Endothelial cell of hepatic sinusoid (primary cell): ENCODE measurements around the gene GADD45A.
"Not testable (repeated sequence)": the region's sequence is repeated elsewhere in the genome, so short reads cannot be mapped to it uniquely, and the experiment has no call there.

ENCODE experiments used
- in situ Hi-C: cut with HindIII; loops from 2 replicates; pipeline ENCODE4 v1.10.0; 2017; ENCODE audit warnings: low sequenced_read_pairs

Gene GADD45A, protein sequence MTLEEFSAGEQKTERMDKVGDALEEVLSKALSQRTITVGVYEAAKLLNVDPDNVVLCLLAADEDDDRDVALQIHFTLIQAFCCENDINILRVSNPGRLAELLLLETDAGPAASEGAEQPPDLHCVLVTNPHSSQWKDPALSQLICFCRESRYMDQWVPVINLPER

DNA sequence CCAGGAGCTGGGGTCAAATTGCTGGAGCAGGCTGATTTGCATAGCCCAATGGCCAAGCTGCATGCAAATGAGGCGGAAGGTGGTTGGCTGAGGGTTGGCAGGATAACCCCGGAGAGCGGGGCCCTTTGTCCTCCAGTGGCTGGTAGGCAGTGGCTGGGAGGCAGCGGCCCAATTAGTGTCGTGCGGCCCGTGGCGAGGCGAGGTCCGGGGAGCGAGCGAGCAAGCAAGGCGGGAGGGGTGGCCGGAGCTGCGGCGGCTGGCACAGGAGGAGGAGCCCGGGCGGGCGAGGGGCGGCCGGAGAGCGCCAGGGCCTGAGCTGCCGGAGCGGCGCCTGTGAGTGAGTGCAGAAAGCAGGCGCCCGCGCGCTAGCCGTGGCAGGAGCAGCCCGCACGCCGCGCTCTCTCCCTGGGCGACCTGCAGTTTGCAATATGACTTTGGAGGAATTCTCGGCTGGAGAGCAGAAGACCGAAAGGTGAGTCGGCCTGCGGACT, at the start of gene GADD45A:
Gene GADD45A (plus strand): TSS at position 135 of the 491 bp plus-strand sequence. CDS start 294 bp downstream, at position 429.
- in situ Hi-C loops: loop anchor here (25.0 kb wide), 1 partner anchor 148 kb away; no protein-coding TSS in a partner anchor

GRCh38 chr1:67636146-67636545, 48.9 kb upstream of the GADD45A start:
- in situ Hi-C loops: no loop called here

GRCh38 chr1:67639361-67639760, 45.6 kb upstream of the GADD45A start:
- in situ Hi-C loops: no loop called here

GRCh38 chr1:67642629-67643028, 42.4 kb upstream of the GADD45A start:
- in situ Hi-C loops: no loop called here

GRCh38 chr1:67644566-67644965, 40.4 kb upstream of the GADD45A start:
- in situ Hi-C loops: no loop called here

- in situ Hi-C loops: no loop called here
These were observed 39.4 kb upstream of the GADD45A start for GRCh38 chr1:67645495-67646144.

DNA sequence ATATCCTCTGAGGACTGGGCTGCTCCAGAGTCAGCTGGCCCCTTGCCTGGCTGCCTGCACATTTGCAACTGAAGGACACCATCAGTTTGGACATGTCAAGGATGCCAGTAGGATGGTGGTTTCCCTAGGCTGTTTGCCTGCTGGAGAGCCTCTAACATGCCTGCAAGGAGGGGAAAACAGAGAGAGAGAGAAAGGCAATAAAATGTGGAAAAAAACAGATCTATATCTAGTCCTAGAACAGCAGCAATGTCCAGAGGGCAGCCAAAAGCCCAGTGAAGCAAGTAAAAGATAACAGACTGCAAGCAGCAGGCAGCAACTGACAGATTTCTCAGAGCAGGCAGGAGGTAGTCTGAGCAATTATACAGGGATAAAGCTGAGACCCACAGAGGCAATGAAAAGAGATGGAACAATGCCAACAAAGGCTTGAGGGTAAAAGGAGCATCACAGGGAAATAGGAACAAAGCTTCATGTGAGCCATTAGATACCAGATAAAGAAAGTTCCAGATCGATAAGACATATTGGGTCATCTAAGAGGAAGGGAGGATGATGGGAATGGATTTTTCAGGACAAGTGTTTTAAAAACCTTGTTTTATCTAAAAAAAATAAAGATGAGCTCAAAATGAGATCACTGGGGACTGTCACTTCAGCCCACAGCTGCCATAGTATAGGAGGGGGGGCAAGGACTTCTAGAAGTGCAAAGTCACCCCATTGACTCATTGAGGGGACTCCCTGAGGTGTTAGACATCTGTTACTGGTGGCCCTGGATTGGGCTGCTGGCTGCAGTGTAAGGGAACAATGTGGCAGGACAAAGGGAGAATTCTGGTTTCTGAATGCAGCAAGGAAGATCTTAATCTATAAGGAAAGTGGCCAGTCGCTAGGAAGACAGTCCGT, 38.6 kb upstream of the GADD45A start:
- in situ Hi-C loops: no loop called here

- in situ Hi-C loops: no loop called here
These were observed 37.8 kb upstream of the GADD45A start for GRCh38 chr1:67647036-67647798.

DNA sequence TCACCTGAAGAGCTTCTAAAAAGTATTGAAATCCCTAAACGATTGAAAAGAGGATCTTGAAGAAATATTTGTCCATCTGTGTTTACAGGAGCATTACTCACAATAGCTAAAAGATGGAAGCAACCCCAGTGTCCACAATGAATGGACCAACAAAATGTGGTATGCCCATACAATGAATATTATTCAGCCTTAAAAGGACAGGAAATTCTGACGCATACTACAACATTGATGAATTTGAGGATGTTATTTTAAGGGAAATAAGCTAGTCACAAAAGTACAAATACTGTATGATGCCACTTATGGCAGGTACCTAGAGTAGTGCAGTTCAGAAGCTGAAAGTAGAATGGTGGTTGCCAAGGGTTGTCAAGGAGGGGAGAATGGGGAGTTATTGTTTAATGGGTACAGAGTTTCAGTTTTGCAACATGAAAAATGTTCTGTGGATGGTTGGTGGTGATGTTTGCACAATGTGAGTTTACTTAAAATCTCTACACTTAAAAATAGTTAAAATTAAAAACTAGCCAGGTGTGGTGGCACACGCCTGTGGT, 37.1 kb upstream of the GADD45A start:
- in situ Hi-C loops: no loop called here

- in situ Hi-C loops: no loop called here
These were observed 36.2 kb upstream of the GADD45A start for GRCh38 chr1:67648582-67649326.

DNA sequence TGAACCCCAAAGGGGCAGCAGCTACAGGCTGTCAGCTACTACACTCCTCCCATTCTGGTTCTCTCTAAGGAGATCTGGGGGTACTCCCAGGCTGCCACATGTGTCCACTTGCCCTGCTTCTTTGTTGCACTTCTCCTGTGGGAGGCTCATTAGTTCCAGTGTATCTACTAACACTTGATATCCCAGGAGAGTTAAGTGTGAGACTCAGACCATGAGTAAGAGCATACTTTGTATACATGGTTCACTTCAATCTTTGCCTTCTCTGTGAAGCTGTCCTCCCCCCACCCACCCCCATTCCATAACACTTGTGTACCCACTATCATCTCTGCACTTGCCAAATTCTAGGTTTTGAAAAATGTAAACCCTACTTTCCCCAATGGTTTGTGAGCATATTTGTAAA, 34.9 kb upstream of the GADD45A start:
- in situ Hi-C loops: no loop called here

GRCh38 chr1:67651031-67651430, 34.0 kb upstream of the GADD45A start:
- in situ Hi-C loops: no loop called here

DNA sequence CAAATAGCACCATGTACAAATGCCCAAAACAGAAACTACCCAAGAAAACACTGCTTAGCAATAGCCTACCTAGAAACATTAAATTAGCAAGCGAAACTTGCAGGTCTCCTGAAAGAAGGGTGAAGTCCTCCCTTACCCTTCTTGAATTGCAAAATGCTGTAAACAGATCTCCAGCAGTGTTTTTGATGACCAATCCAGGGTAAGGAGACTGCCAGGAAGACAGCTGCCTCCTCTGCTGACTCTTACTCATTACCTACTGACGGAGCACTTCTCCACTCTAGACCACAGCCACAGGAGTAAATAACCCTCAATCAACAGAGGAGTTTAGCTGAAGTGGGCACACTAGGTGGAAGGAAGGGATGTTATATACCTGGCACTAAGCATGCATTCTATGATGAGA, 32.2 kb upstream of the GADD45A start:
- in situ Hi-C loops: no loop called here

DNA sequence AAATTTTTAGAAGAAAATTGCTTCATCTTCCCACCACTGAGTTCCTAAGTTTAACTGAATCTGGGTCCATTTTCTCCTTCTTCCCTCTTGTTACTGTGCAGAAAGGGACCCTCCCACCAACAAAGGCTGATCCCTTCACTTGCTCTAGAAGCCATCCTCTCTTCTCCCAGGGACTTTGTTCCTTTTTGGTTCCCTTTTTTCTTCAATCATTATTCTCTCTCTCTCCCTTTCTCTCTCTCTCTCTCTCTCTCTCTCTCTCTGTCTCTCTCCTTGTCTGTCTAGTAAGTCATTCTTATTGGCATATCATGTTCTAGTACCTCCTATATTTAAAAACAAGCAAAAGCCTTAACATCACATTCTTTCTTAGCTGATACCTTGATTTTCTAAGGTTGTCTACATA, 31.7 kb upstream of the GADD45A start:
- in situ Hi-C loops: no loop called here

GRCh38 chr1:67655581-67655980, 29.4 kb upstream of the GADD45A start:
- in situ Hi-C loops: no loop called here

GRCh38 chr1:67657152-67657551, 27.8 kb upstream of the GADD45A start:
- in situ Hi-C loops: not testable (repeated sequence)

GRCh38 chr1:67659229-67659628, 25.8 kb upstream of the GADD45A start:
- in situ Hi-C loops: no loop called here

GRCh38 chr1:67662884-67663283, 22.1 kb upstream of the GADD45A start:
- in situ Hi-C loops: no loop called here

DNA sequence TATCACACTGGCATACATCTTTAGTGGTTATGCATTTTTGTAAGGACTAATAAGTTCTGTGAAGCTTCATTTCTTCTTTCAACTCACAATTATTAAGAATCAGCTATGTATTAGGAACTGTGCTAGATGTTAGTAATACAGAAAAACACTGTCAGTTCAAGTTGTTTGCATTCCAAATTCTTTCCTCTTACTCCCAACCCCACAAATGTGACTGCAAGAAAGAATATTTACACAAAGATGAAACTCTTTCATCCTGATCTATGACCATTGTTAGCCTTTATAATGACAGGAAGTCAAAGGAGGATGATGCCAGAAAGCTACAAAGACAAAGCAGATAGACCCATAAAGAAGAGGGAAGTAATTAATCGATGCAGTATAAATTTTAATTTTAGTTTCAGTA, 21.0 kb upstream of the GADD45A start:
- in situ Hi-C loops: no loop called here

- in situ Hi-C loops: not testable (repeated sequence)
These were observed 19.7 kb upstream of the GADD45A start for GRCh38 chr1:67665307-67665706.
